GM12891 (cell line): Measurements from ENCODE around the gene ATP2B2.

Experiments
- POLR2A ChIP-seq: IDR thresholded peaks from 2 replicates; pipeline ENCODE4 v1.6.1; 2011; ENCODE audit warnings: low read depth, low read length, control low read depth
- POLR2AphosphoS5 ChIP-seq: IDR thresholded peaks from 2 replicates; pipeline ENCODE4 v1.6.1; 2011; ENCODE audit warnings: low read depth, low read length, control low read depth

DNA sequence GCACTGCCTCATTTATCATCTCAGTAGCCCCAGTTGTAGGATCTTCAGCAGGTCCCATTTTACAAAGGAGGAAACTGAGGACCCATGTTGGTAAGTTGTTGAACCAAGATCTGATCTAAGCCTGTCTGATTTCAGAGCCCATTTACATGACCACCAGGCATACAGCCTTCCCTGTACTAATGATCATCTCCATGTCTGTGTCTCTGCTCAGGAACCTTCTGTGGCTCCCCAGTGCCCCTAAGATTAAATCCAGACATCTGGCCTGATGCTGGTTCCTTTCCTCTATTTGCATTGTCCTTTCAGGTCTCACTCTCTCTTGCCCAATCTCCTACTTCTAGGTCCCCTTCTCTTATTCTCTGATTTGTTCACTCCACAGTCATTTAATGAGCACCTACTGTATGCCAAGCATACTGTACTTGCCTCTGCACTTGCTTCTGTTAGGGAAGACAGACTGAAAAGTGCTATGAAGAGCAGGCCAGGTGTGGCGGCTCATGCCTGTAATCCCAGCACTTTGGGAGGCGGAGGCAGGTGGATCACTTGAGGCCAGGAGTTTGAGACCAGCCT is 32.4 kb downstream of the ATP2B2 start:
- no peak for TF ChIP-seq POLR2A
- TF ChIP-seq POLR2AphosphoS5, result no peak
